PC-3 (cell line): ENCODE data around the gene ELAPOR1. TPM values are rescaled to one million over a fixed set of nuclear protein-coding genes. Genes with fewer than 3 reads are reported as not detected.

ENCODE experiments used
- ATAC-seq: fragments of 200-7000 bp; cut with Tn5 transposase; 2 replicates; pipeline ENCODE4 v1.9.1; 2020; ENCODE audit warnings: mild to moderate bottlenecking, moderate library complexity
- BruUV-seq: library from RNA; stranded (reverse); fragments of 400-500 nt; replicated peaks from 2 replicates; lab custom pipeline; 2021; lab: Mats Ljungman, UMichigan
- CTCF ChIA-PET: fragments of 300-600 bp; sonication (Branson Sonifier 250); formaldehyde crosslinking; loops from one replicate; lab custom pipeline; 2022; ENCODE audit warnings: antibody characterized with exemption; lab: Charles Lee
- POLR2A ChIA-PET: fragments of 300-600 bp; sonication (Branson Sonifier 250); formaldehyde crosslinking; loops from one replicate; lab custom pipeline; 2022; ENCODE audit warnings: antibody characterized with exemption; ENCODE audit not compliant: unreplicated experiment; lab: Charles Lee
- DNase-seq: peaks from one replicate; pipeline ENCODE4 v3.0.0-alpha.2; 2015
- H2AFZ ChIP-seq: fragments of 300-600 bp; sonication (generic); 2 replicates; pipeline ENCODE4 v1.6.0; 2016; ENCODE audit warnings: antibody characterized with exemption, low read length
- H3F3A ChIP-seq: fragments of 300-600 bp; sonication (generic); one replicate; pipeline ENCODE4 v1.6.0; 2017; ENCODE audit warnings: antibody characterized with exemption, low read length, control low read depth, mild to moderate bottlenecking; ENCODE audit not compliant: unreplicated experiment
- H3K27ac ChIP-seq: fragments of 300-600 bp; sonication (generic); 2 replicates; pipeline ENCODE4 v1.5.1; 2016; ENCODE audit warnings: mild to moderate bottlenecking, low read length
- H3K27me3 ChIP-seq: fragments of 300-600 bp; sonication (generic); 2 replicates; pipeline ENCODE4 v1.6.1; 2016; ENCODE audit warnings: low read length, mixed read lengths
- H3K36me3 ChIP-seq: fragments of 300-600 bp; sonication (generic); 2 replicates; pipeline ENCODE4 v1.6.1; 2016; ENCODE audit warnings: low read depth, mixed run types, low read length, mixed read lengths
- H3K4me1 ChIP-seq: fragments of 300-600 bp; sonication (generic); 2 replicates; pipeline ENCODE4 v1.5.1; 2016; ENCODE audit warnings: low read length; ENCODE audit not compliant: insufficient read depth
- H3K4me2 ChIP-seq: fragments of 300-600 bp; sonication (generic); 2 replicates; pipeline ENCODE4 v1.6.0; 2016; ENCODE audit warnings: low read length
- H3K4me3 ChIP-seq: fragments of 300-600 bp; sonication (generic); 2 replicates; pipeline ENCODE4 v1.5.1; 2016; ENCODE audit warnings: mild to moderate bottlenecking, low read length, mixed read lengths
- H3K79me2 ChIP-seq: fragments of 300-600 bp; sonication (generic); 2 replicates; pipeline ENCODE4 v1.6.1; 2017; ENCODE audit warnings: low read length, mixed read lengths
- H3K9ac ChIP-seq: fragments of 300-600 bp; sonication (generic); 2 replicates; pipeline ENCODE4 v1.6.0; 2016; ENCODE audit warnings: mild to moderate bottlenecking, low read length
- H3K9me2 ChIP-seq: fragments of 300-600 bp; sonication (generic); replicated peaks from 2 replicates; pipeline ENCODE4 v1.6.1; 2016; ENCODE audit warnings: mixed run types, low read length, mixed read lengths
- H3K9me3 ChIP-seq: fragments of 300-600 bp; sonication (generic); 2 replicates; pipeline ENCODE4 v1.6.1; 2016; ENCODE audit warnings: low read length, mixed read lengths
- H4K20me1 ChIP-seq: fragments of 300-600 bp; sonication (generic); 2 replicates; pipeline ENCODE4 v1.6.1; 2016; ENCODE audit warnings: low read length, mixed read lengths
- EZH2 ChIP-seq: fragments of 300-600 bp; sonication (generic); IDR thresholded peaks from one replicate; pipeline ENCODE4 v1.6.1; 2017; ENCODE audit warnings: antibody characterized with exemption, mild to moderate bottlenecking, low read length; ENCODE audit not compliant: unreplicated experiment
- EZH2phosphoT487 ChIP-seq: fragments of 300-600 bp; sonication (generic); IDR thresholded peaks from 2 replicates; pipeline ENCODE4 v1.6.1; 2018; ENCODE audit warnings: mild to moderate bottlenecking, antibody characterized with exemption, low read length, borderline replicate concordance
- intact Hi-C: fragments of 100-400 bp; cut with micrococcal nuclease; formaldehyde crosslinking; loops from 2 replicates; pipeline ENCODE4 v1.9.0; 2023
- total RNA-seq: library from RNA; depleted of rRNA; stranded (reverse); fragments of >200 nt; gene quantifications from 2 replicates; pipeline ENCODE4 v1.2.3, GENCODE V29; 2014
- TF ChIP-seq, protein P1 (sequence below): fragments of 300-600 bp; sonication (generic); conservative IDR thresholded peaks from 2 replicates; pipeline ENCODE4 v1.5.1; 2017; ENCODE audit warnings: antibody characterized with exemption, low read depth, mild to moderate bottlenecking, low read length

Gene ELAPOR1
- total RNA-seq, 1 experiment from 2014 or later, result 0.80 TPM

GRCh38 chr1:109112056-109112651 lies 1.8 kb upstream of the ELAPOR1 start:
- CTCF ChIA-PET, result interaction anchor here (0.9 to 1.1 kb wide), 4 partner anchors 12 to 283 kb away, joined by 3 to 8 read pairs (median 4); no protein-coding TSS in a partner anchor
- intact Hi-C loops, result loop anchor here (1.0 to 5.0 kb wide), 4 partner anchors 22 to 285 kb away; partner anchors contain the start of genes CLCC1 and TMEM167B
- peak; percentile 70 for ATAC-seq
- BruUV-seq, result no TSS peak
- Histone ChIP-seq H3K4me1 (peaks cover 8% of the 10 kb centered on the region; the same call in 1 of the 2 replicates), H2AFZ (peak overlapping the region; percentile 65), H3K27me3 (peaks cover 28% of the 10 kb centered on the region), H3K9ac (no peak overlapping the region), H3K9me2 (no peaks in the 10 kb centered on the region), H3K79me2 (no peaks in the 10 kb centered on the region), H3K27ac (no peak overlapping the region), H3F3A (no peaks in the 10 kb centered on the region), H3K4me2 (peak overlapping the region; percentile 67), H3K4me3 (peak overlapping the region; percentile 38; the same call in 1 of the 2 replicates), H3K36me3 (no peaks in the 10 kb centered on the region), H3K9me3 (no peaks in the 10 kb centered on the region), H4K20me1 (no peaks in the 10 kb centered on the region)
- POLR2A ChIA-PET, result interaction anchor here (0.7 kb wide), 1 partner anchor 51 kb away, joined by 8 read pairs; no protein-coding TSS in a partner anchor
- DNase-seq, result peak; percentile 41
- TF ChIP-seq EZH2 (no peak), EZH2phosphoT487 (no peak)
- TF ChIP-seq, protein P1, sequence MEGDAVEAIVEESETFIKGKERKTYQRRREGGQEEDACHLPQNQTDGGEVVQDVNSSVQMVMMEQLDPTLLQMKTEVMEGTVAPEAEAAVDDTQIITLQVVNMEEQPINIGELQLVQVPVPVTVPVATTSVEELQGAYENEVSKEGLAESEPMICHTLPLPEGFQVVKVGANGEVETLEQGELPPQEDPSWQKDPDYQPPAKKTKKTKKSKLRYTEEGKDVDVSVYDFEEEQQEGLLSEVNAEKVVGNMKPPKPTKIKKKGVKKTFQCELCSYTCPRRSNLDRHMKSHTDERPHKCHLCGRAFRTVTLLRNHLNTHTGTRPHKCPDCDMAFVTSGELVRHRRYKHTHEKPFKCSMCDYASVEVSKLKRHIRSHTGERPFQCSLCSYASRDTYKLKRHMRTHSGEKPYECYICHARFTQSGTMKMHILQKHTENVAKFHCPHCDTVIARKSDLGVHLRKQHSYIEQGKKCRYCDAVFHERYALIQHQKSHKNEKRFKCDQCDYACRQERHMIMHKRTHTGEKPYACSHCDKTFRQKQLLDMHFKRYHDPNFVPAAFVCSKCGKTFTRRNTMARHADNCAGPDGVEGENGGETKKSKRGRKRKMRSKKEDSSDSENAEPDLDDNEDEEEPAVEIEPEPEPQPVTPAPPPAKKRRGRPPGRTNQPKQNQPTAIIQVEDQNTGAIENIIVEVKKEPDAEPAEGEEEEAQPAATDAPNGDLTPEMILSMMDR, result peak; percentile 43

GRCh38 chr1:109112652-109113285 lies 1.1 kb upstream of the ELAPOR1 start:
- intact Hi-C loops, result loop anchor here (1.0 to 5.0 kb wide), 4 partner anchors 22 to 285 kb away; partner anchors contain the start of genes CLCC1 and TMEM167B
- H3K4me3 ChIP-seq, result peak overlapping the region; percentile 38; the same call in 1 of the 2 replicates
- no peak overlapping the region for H3K9ac ChIP-seq
- peak; percentile 86 for ATAC-seq
- H3K9me2 ChIP-seq, result no peaks in the 10 kb centered on the region
- peak overlapping the region; percentile 65 for H2AFZ ChIP-seq
- peak; percentile 87 for DNase-seq
- H3K27me3 ChIP-seq, result peaks cover 28% of the 10 kb centered on the region
- H3K9me3 ChIP-seq, result no peaks in the 10 kb centered on the region
- peaks cover 8% of the 10 kb centered on the region; the same call in 1 of the 2 replicates for H3K4me1 ChIP-seq
- BruUV-seq, result no TSS peak
- H3K4me2 ChIP-seq, result peak overlapping the region; percentile 67
- TF ChIP-seq EZH2phosphoT487 (no peak), EZH2 (no peak)
- TF ChIP-seq, protein P1, result peak; percentile 91
- H3K36me3 ChIP-seq, result no peaks in the 10 kb centered on the region
- no peaks in the 10 kb centered on the region for H3K79me2 ChIP-seq
- POLR2A ChIA-PET, result no interaction called here
- CTCF ChIA-PET, result interaction anchor here (0.5 to 1.1 kb wide), 5 partner anchors 12 to 111 kb away, joined by 3 to 8 read pairs (median 4); partner anchors contain the start of gene WDR47
- no peaks in the 10 kb centered on the region for H4K20me1 ChIP-seq
- no peaks in the 10 kb centered on the region for H3F3A ChIP-seq
- no peak overlapping the region for H3K27ac ChIP-seq
